IPS-18a (cell line): ENCODE data around the gene ANGEL1.

Source experiments
- H3K27ac ChIP-seq: one replicate; pipeline ENCODE4 v1.5.1; 2013; ENCODE audit warnings: low read length
- H3K27me3 ChIP-seq: one replicate; pipeline ENCODE4 v1.6.1; 2013; ENCODE audit warnings: mild to moderate bottlenecking, low read length; ENCODE audit not compliant: control insufficient read depth, insufficient read depth
- H3K36me3 ChIP-seq: one replicate; pipeline ENCODE4 v1.6.1; 2013; ENCODE audit warnings: low read depth, low read length; ENCODE audit not compliant: control insufficient read depth
- H3K4me1 ChIP-seq: one replicate; pipeline ENCODE4 v1.6.1; 2013; ENCODE audit warnings: low read depth, low read length; ENCODE audit not compliant: control insufficient read depth
- H3K4me3 ChIP-seq: one replicate; pipeline ENCODE4 v1.5.1; 2013; ENCODE audit warnings: low read length
- H3K9ac ChIP-seq: one replicate; pipeline ENCODE4 v1.6.1; 2013; ENCODE audit warnings: mild to moderate bottlenecking, low read length, moderate library complexity
- H3K9me3 ChIP-seq: one replicate; pipeline ENCODE4 v1.6.1; 2013; ENCODE audit warnings: low read depth, low read length; ENCODE audit not compliant: control insufficient read depth

The ANGEL1 gene

GRCh38 chr14:76767681-76768656, 44.7 kb downstream of the ANGEL1 start:
- Histone ChIP-seq H3K4me1 (peaks cover 14% of the 10 kb centered on the region), H3K4me3 (no peak overlapping the region), H3K9me3 (no peaks in the 10 kb centered on the region), H3K36me3 (no peaks in the 10 kb centered on the region), H3K9ac (no peak overlapping the region), H3K27ac (no peak overlapping the region), H3K27me3 (peaks cover 12% of the 10 kb centered on the region)

GRCh38 chr14:76765461-76765931, 47.2 kb downstream of the ANGEL1 start:
- Histone ChIP-seq H3K9me3 (no peaks in the 10 kb centered on the region), H3K4me1 (peaks cover 9% of the 10 kb centered on the region), H3K9ac (no peak overlapping the region), H3K27ac (no peak overlapping the region), H3K27me3 (peaks cover 33% of the 10 kb centered on the region), H3K4me3 (no peak overlapping the region), H3K36me3 (no peaks in the 10 kb centered on the region)

- Histone ChIP-seq H3K36me3 (no peaks in the 10 kb centered on the region), H3K9ac (no peak overlapping the region), H3K27me3 (peaks cover 50% of the 10 kb centered on the region), H3K27ac (no peak overlapping the region), H3K4me1 (peaks cover 9% of the 10 kb centered on the region), H3K4me3 (no peak overlapping the region), H3K9me3 (no peaks in the 10 kb centered on the region)
Measured at GRCh38 chr14:76763096-76764041, 49.3 kb downstream of the ANGEL1 start.

- Histone ChIP-seq H3K4me3 (peak overlapping the region; percentile 59), H3K27me3 (peaks cover 50% of the 10 kb centered on the region), H3K9me3 (no peaks in the 10 kb centered on the region), H3K9ac (no peak overlapping the region), H3K36me3 (no peaks in the 10 kb centered on the region), H3K27ac (no peak overlapping the region), H3K4me1 (peaks cover 2% of the 10 kb centered on the region)
Measured at GRCh38 chr14:76762411-76763095, 50.1 kb downstream of the ANGEL1 start.

GRCh38 chr14:76761960-76762410, 50.7 kb downstream of the ANGEL1 start:
- H3K4me3 ChIP-seq, result peak overlapping the region; percentile 59
- H3K36me3 ChIP-seq, result no peaks in the 10 kb centered on the region
- no peak overlapping the region for H3K9ac ChIP-seq
- no peaks in the 10 kb centered on the region for H3K9me3 ChIP-seq
- peaks cover 50% of the 10 kb centered on the region for H3K27me3 ChIP-seq
- H3K27ac ChIP-seq, result no peak overlapping the region
- no peaks in the 10 kb centered on the region for H3K4me1 ChIP-seq

GRCh38 chr14:76761136-76761959, 51.3 kb downstream of the ANGEL1 start, which contains the start of gene VASH1:
Gene VASH1, plus strand, starts transcription at chr14:76761468. Its CDS starts 1,354 bp downstream, at chr14:76762822.
- Histone ChIP-seq H3K9ac (peak within 1 kb of the TSS; percentile 20), H3K27me3 (peaks cover 50% of the 10 kb centered on the region), H3K36me3 (no peaks in the 10 kb centered on the region), H3K9me3 (no peaks in the 10 kb centered on the region), H3K4me3 (peak within 1 kb of the TSS; percentile 59), H3K4me1 (no peaks in the 10 kb centered on the region), H3K27ac (no peak within 1 kb of the TSS)

GRCh38 chr14:76760331-76761135, 52.1 kb downstream of the ANGEL1 start:
- Histone ChIP-seq H3K36me3 (no peaks in the 10 kb centered on the region), H3K27ac (no peak overlapping the region), H3K9me3 (no peaks in the 10 kb centered on the region), H3K27me3 (peaks cover 50% of the 10 kb centered on the region), H3K4me3 (peak overlapping the region; percentile 59), H3K9ac (no peak overlapping the region), H3K4me1 (no peaks in the 10 kb centered on the region)

GRCh38 chr14:76759589-76759988, 53.1 kb downstream of the ANGEL1 start:
- Histone ChIP-seq H3K27ac (no peak overlapping the region), H3K4me3 (no peak overlapping the region), H3K4me1 (no peaks in the 10 kb centered on the region), H3K9ac (no peak overlapping the region), H3K27me3 (peaks cover 50% of the 10 kb centered on the region), H3K9me3 (no peaks in the 10 kb centered on the region), H3K36me3 (no peaks in the 10 kb centered on the region)

- no peaks in the 10 kb centered on the region for H3K9me3 ChIP-seq
- no peak overlapping the region for H3K4me3 ChIP-seq
- H3K27ac ChIP-seq, result no peak overlapping the region
- H3K36me3 ChIP-seq, result no peaks in the 10 kb centered on the region
- H3K9ac ChIP-seq, result no peak overlapping the region
- H3K4me1 ChIP-seq, result no peaks in the 10 kb centered on the region
- peaks cover 26% of the 10 kb centered on the region for H3K27me3 ChIP-seq
Measured at GRCh38 chr14:76756371-76756750, 56.3 kb downstream of the ANGEL1 start.
